Nephron progenitor cell (in vitro differentiated cells): ENCODE measurements around the gene ATRN.
A peak's percentile ranks its signal among the peaks of the same experiment; 100 is the strongest.

Source experiments
- DNase-seq: peaks from one replicate; pipeline ENCODE4 v3.0.0; 2021
- H3K27ac Mint-ChIP-seq: 2 replicates; pipeline ENCODE4 v1.8.0; 2021; ENCODE audit warnings: mild to moderate bottlenecking, moderate library complexity, mixed read lengths
- H3K27me3 Mint-ChIP-seq: 2 replicates; pipeline ENCODE4 v1.8.0; 2021; ENCODE audit warnings: mild to moderate bottlenecking, low read depth, mixed read lengths; ENCODE audit not compliant: poor library complexity
- H3K36me3 Mint-ChIP-seq: 2 replicates; pipeline ENCODE4 v1.8.0; 2021; ENCODE audit warnings: low read depth, mixed read lengths
- H3K4me1 Mint-ChIP-seq: 2 replicates; pipeline ENCODE4 v1.8.0; 2021; ENCODE audit warnings: mixed read lengths
- H3K4me3 Mint-ChIP-seq: 2 replicates; pipeline ENCODE4 v1.8.0; 2021; ENCODE audit warnings: mild to moderate bottlenecking, moderate library complexity, mixed read lengths
- H3K9me3 Mint-ChIP-seq: 2 replicates; pipeline ENCODE4 v1.8.0; 2021; ENCODE audit warnings: mild to moderate bottlenecking, moderate library complexity, mixed read lengths
- CTCF ChIP-seq: fragments of 200-600 bp; sonication (generic); IDR thresholded peaks from 2 replicates; pipeline ENCODE4 v1.5.0; 2021; ENCODE audit warnings: antibody characterized with exemption

The ATRN gene

GRCh38 chr20:3539311-3540107 is 68.7 kb downstream of the ATRN start:
- Mint-ChIP-seq H3K27me3 (no peaks in the 10 kb centered on the region), H3K4me1 (no peaks in the 10 kb centered on the region), H3K36me3 (peaks cover 20% of the 10 kb centered on the region), H3K9me3 (no peaks in the 10 kb centered on the region), H3K27ac (peak overlapping the region; percentile 18), H3K4me3 (no peak overlapping the region)
- no peak for TF ChIP-seq CTCF
- no peak for DNase-seq

DNA sequence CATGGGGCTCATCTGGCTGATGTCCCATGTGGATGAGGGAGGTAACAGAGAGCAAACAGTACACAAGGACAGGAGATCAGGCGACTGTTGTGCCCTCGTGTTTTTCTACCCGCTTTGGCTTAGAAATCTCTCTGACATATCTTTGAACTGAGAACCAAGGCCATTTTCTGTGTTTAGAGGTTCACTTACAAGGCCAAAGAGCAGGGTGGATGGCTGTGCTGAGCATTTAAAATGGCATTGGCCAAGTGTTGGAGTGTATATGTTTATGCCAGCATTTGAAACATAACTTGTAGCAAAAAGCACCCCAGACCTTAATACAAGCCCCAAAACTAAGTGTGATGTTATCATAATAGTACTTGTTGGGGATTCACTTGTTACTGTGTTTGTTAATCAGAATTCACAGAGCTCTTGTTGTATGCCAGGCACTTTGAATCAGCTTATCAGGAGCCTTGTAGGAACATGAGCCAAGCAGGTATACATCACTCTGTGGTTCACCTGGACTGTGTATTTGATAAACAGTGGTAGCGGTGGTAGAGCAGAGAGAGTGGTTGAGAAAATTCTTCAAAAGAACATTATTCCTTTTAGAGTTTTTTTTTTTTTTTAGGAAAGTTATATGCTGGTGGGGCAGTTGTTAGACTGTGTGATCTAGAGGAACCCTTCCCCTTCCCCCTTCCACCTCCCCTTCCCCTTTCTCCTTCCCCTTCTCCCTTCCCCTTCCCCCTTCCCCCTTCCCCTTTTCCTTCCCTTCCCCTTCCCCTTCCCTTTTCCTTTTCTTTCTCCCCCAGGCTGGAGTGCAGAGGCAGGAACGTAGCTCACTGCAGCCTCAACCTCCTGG is 71.3 kb downstream of the ATRN start:
- Mint-ChIP-seq H3K4me1 (no peaks in the 10 kb centered on the region), H3K36me3 (peaks cover 26% of the 10 kb centered on the region), H3K27me3 (no peaks in the 10 kb centered on the region), H3K4me3 (no peak overlapping the region), H3K27ac (no peak overlapping the region), H3K9me3 (no peaks in the 10 kb centered on the region)
- TF ChIP-seq CTCF, result no peak
- no peak for DNase-seq

GRCh38 chr20:3543901-3544507 is 73.2 kb downstream of the ATRN start:
- Mint-ChIP-seq H3K27me3 (no peaks in the 10 kb centered on the region), H3K4me3 (no peak overlapping the region), H3K4me1 (no peaks in the 10 kb centered on the region), H3K27ac (no peak overlapping the region), H3K9me3 (no peaks in the 10 kb centered on the region), H3K36me3 (peaks cover 24% of the 10 kb centered on the region)
- TF ChIP-seq CTCF, result no peak
- no peak for DNase-seq

GRCh38 chr20:3545401-3545925 is 74.6 kb downstream of the ATRN start:
- Mint-ChIP-seq H3K27me3 (no peaks in the 10 kb centered on the region), H3K4me1 (no peaks in the 10 kb centered on the region), H3K27ac (no peak overlapping the region), H3K36me3 (peaks cover 24% of the 10 kb centered on the region), H3K4me3 (no peak overlapping the region), H3K9me3 (no peaks in the 10 kb centered on the region)
- no peak for DNase-seq
- no peak for TF ChIP-seq CTCF

GRCh38 chr20:3547906-3548305 is 77.1 kb downstream of the ATRN start:
- H3K9me3 Mint-ChIP-seq, result no peaks in the 10 kb centered on the region
- H3K27ac Mint-ChIP-seq, result no peak overlapping the region
- no peak for DNase-seq
- peaks cover 23% of the 10 kb centered on the region for H3K36me3 Mint-ChIP-seq
- no peak for TF ChIP-seq CTCF
- no peaks in the 10 kb centered on the region for H3K27me3 Mint-ChIP-seq
- H3K4me1 Mint-ChIP-seq, result no peaks in the 10 kb centered on the region
- H3K4me3 Mint-ChIP-seq, result no peak overlapping the region
